ENCODE measurements around the gene ATG9B. TPM values are rescaled to one million over a fixed set of nuclear protein-coding genes. Genes with fewer than 3 reads are reported as not detected.
A peak's percentile ranks its signal among the peaks of the same experiment; 100 is the strongest.

ATG9B gene
- total and polyA plus RNA-seq, 2 of the 13 experiments (the other 11 are each of a cell fraction or from before 2014, with no cell fraction given): 0.24 TPM; not detected in 1

DNA sequence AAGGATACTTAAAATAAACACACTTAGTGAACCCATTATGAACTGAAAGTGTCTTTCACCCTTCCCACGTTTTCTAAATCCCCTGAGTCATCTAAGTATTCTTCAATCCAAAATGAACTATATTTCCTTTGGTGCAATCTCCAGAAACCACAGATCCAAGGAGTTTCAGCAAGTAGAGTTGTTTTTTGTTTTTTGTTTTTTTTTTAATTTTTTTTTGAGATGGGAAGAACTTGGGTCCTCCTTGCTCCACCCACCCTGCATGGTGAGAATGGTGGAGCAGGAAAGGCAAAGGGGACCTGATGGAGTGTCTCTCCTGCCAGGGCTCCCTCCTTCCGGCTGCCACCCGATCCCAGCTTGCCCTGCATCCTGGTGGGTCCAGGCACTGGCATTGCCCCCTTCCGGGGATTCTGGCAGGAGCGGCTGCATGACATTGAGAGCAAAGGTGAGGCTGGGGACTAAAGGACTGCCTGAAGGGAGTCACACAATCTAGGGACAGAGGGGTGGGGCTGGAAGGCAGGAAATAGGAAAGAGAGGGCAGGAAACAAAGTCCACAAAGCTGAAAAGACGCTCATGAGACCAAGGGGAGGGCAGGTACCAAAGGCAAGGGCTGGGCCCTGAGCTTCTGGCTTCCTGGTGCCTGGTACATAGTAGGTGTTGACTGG is 12.1 kb downstream of the ATG9B start (continued):
- TF ChIP-seq, protein P1, sequence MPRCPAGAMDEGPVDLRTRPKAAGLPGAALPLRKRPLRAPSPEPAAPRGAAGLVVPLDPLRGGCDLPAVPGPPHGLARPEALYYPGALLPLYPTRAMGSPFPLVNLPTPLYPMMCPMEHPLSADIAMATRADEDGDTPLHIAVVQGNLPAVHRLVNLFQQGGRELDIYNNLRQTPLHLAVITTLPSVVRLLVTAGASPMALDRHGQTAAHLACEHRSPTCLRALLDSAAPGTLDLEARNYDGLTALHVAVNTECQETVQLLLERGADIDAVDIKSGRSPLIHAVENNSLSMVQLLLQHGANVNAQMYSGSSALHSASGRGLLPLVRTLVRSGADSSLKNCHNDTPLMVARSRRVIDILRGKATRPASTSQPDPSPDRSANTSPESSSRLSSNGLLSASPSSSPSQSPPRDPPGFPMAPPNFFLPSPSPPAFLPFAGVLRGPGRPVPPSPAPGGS (CRISPR knock-in tag; IDR thresholded peaks at IDR 0.05): no peak
- no peak for TF ChIP-seq ZIK1 (CRISPR knock-in tag; IDR thresholded peaks at IDR 0.05; ENCODE audit: borderline replicate concordance, low read depth)
- no peak for TF ChIP-seq ZNF703 (CRISPR knock-in tag; IDR thresholded peaks at IDR 0.05; ENCODE audit: borderline replicate concordance)
- TF ChIP-seq NKX3-1 (CRISPR knock-in tag; IDR thresholded peaks at IDR 0.05): 0 out of 2 replicates have a peak, but pooled peaks have one; percentile 51
- no peak for TF ChIP-seq MXI1 (IDR thresholded peaks at IDR 0.05; ENCODE audit: borderline replicate concordance, low read depth, low read length)
- no peak for TF ChIP-seq HDAC6 (IDR thresholded peaks at IDR 0.05; ENCODE audit: low read depth, low read length)
- no peak for TF ChIP-seq RFX1 (IDR thresholded peaks at IDR 0.05)
- no peak for TF ChIP-seq TRIM22 (IDR thresholded peaks at IDR 0.05)
- no peak for TF ChIP-seq PRMT3 (CRISPR knock-in tag; IDR thresholded peaks at IDR 0.05; ENCODE audit: borderline replicate concordance, low read depth)
- no peak for TF ChIP-seq MEIS1 (CRISPR knock-in tag; IDR thresholded peaks at IDR 0.05; ENCODE audit: borderline replicate concordance)
- TF ChIP-seq, protein P2, sequence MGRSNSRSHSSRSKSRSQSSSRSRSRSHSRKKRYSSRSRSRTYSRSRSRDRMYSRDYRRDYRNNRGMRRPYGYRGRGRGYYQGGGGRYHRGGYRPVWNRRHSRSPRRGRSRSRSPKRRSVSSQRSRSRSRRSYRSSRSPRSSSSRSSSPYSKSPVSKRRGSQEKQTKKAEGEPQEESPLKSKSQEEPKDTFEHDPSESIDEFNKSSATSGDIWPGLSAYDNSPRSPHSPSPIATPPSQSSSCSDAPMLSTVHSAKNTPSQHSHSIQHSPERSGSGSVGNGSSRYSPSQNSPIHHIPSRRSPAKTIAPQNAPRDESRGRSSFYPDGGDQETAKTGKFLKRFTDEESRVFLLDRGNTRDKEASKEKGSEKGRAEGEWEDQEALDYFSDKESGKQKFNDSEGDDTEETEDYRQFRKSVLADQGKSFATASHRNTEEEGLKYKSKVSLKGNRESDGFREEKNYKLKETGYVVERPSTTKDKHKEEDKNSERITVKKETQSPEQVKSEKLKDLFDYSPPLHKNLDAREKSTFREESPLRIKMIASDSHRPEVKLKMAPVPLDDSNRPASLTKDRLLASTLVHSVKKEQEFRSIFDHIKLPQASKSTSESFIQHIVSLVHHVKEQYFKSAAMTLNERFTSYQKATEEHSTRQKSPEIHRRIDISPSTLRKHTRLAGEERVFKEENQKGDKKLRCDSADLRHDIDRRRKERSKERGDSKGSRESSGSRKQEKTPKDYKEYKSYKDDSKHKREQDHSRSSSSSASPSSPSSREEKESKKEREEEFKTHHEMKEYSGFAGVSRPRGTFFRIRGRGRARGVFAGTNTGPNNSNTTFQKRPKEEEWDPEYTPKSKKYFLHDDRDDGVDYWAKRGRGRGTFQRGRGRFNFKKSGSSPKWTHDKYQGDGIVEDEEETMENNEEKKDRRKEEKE (IDR thresholded peaks at IDR 0.05): no peak
- TF ChIP-seq ZBTB46 (CRISPR knock-in tag; IDR thresholded peaks at IDR 0.05; ENCODE audit: borderline replicate concordance): no peak
- peak; percentile 47; the same call in 1 of the 2 replicates for TF ChIP-seq ELF1 (CRISPR knock-in tag; IDR thresholded peaks at IDR 0.05)
- TF ChIP-seq ZNF343 (CRISPR knock-in tag; IDR thresholded peaks at IDR 0.05): 0 out of 2 replicates have a peak, but pooled peaks have one; percentile 42
- TF ChIP-seq ZNF550 (CRISPR knock-in tag; IDR thresholded peaks at IDR 0.05; ENCODE audit: borderline replicate concordance): no peak
- TF ChIP-seq PHF21A (CRISPR knock-in tag; IDR thresholded peaks at IDR 0.05): peak; percentile 71
- no peak for TF ChIP-seq RBM39 (IDR thresholded peaks at IDR 0.05; ENCODE audit: low read depth, low read length, poor library complexity, severe bottlenecking)
- peak; percentile 64 for TF ChIP-seq DPF2 (CRISPR knock-in tag; IDR thresholded peaks at IDR 0.05; ENCODE audit: borderline replicate concordance, low read depth)
- TF ChIP-seq ZNF766 (CRISPR knock-in tag; IDR thresholded peaks at IDR 0.05; ENCODE audit: borderline replicate concordance): no peak
- TF ChIP-seq, protein P3, sequence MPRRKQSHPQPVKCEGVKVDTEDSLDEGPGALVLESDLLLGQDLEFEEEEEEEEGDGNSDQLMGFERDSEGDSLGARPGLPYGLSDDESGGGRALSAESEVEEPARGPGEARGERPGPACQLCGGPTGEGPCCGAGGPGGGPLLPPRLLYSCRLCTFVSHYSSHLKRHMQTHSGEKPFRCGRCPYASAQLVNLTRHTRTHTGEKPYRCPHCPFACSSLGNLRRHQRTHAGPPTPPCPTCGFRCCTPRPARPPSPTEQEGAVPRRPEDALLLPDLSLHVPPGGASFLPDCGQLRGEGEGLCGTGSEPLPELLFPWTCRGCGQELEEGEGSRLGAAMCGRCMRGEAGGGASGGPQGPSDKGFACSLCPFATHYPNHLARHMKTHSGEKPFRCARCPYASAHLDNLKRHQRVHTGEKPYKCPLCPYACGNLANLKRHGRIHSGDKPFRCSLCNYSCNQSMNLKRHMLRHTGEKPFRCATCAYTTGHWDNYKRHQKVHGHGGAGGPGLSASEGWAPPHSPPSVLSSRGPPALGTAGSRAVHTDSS (CRISPR knock-in tag; conservative IDR thresholded peaks at IDR 0.05): no peak
- TF ChIP-seq KDM4B (CRISPR knock-in tag; IDR thresholded peaks at IDR 0.05): no peak
